HG03097 (cell line): ENCODE measurements around the gene RASL10A.

Source experiments
- ATAC-seq: cut with Tn5 transposase; IDR thresholded peaks from one replicate; pipeline ENCODE4 v1.9.1; 2021; ENCODE audit not compliant: unreplicated experiment, low FRiP score

RASL10A gene

DNA sequence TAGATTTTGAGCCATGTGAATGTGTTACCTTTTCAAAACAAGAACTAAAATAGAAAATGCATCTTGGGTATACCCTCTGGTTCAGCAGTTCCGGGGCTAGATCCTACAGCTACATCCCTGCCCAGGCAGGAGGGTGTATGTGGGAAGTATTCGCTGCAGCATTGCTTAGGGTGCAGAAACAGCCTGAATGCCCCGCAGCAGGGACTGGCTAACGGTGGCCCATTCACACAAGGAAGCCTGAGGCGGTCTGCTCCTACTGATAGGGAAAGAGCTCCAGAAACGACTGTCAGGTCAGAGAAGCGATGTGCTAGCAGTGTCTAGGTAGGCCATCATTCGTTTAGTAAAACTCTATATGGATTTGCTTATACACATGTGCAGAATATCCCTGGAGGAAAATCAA is 9.9 kb upstream of the RASL10A start:
- ATAC-seq, result no peak

DNA sequence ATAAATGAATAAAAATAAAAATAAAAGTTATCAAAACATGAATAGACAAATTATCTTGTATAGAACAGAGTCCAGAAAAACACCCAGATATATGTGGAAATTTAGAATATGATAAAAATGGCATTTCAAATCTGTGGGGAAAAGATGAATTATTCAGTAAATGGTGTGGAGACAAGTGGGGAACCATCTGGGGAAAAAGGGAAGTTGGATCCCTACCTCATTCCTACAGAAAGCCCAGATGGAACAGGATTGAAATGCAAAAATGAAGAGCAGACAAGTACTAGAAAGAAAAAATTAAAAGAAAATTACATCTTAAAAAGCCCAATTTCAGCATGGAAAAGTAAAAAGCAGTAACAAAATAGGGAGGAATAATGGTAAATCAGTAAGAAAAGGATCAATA is 8.1 kb upstream of the RASL10A start:
- ATAC-seq, result no peak

DNA sequence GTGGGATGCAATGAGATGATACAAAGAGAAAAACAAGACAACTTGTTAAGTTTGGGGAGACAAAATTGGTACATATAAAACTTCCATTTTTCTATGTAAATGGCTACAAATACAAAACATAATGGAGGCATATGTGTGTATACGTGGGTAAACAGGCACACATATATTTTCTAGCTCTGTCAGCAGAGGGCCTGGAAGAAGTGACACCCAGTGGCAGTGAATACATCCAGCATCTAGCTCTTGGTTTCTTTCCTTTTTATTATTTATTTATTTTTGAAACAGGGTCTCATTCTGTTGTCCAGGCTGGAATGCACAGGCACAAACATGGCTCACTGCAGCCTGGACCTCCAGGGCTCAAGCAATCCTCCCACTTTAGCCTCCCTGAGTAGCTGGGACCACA is 5.0 kb upstream of the RASL10A start:
- no peak for ATAC-seq

DNA sequence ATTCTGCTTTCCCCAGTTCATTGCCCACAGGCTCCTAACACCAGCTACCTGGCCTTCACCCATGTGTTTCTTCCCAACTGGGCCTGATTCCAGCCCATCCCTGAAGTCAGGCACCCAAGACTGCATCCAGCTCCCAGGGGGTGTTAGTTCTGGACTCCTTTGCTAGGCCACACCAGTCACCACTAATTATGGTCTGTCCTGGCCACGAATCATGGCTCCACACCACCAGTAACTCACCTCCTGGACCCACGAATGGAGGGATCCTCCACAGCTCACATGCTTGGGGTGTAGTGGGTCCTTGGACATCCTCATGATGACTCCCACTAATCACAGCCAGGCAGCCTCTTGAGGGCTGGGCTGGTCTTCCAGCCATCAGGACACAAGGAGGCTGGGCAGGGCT is 3.6 kb upstream of the RASL10A start:
- ATAC-seq, result no peak

DNA sequence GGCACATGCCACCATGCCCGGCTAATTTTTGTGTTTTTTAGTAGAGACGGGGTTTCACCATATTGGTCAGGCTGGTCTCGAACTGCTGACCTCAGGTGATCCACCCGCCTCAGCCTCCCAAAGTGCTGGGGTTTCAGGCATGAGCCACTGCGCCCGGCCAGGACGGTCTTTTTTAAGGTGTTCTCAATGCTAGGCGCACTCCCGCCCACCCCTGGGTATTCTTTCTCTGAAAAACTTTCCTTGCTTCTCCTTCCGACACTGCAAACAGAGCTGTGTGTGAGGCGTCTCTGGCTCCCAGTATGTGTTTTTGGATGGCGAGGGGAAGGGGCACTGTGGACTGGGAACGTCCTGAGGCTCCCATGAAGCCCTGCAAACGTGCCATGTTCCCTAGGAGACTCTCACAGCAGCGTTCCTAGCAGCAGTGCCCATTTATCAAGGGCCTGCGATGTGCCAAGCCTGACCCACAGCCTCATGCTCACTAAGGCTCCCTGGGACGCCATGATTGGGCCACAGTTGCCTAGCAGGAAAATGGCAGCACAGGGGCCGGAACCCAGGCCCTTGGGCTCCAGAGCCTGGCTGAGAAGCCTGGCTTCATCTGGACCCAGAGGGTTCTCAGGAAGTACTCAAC is 2.4 kb upstream of the RASL10A start:
- ATAC-seq, result no peak

DNA sequence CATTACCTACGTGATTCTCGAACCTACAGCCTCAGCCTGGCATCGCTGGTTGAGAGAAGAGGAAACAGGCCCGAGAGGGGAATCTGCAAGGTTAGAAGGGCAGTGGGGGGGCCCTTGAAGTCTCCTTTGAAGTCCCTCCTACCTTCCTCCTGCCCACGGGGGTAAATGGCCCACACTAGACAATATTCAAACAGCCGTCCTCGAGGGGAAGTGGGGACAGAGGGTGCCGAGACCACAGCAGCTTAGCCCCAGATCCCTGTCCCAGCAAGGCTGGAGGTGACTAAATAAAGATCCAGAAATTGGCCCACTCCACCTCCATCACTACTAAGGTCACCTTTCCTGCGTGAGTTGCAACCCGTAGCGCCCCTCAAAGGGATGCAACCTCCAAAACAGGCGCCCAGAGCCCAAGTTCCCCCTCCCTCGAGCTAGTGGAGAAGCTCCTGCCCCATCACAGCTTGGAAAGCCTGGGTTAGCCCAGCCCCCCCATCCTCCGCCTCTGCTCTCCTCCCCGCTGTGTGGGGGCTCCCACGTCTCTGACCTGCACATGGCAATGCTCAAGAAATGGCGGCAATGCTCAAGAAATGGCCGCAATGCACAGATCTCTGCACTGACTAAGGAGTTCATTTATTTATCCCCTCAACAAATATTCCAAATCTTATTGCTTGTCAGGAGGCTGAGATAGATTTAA is 788 bp upstream of the RASL10A start:
- no peak for ATAC-seq

DNA sequence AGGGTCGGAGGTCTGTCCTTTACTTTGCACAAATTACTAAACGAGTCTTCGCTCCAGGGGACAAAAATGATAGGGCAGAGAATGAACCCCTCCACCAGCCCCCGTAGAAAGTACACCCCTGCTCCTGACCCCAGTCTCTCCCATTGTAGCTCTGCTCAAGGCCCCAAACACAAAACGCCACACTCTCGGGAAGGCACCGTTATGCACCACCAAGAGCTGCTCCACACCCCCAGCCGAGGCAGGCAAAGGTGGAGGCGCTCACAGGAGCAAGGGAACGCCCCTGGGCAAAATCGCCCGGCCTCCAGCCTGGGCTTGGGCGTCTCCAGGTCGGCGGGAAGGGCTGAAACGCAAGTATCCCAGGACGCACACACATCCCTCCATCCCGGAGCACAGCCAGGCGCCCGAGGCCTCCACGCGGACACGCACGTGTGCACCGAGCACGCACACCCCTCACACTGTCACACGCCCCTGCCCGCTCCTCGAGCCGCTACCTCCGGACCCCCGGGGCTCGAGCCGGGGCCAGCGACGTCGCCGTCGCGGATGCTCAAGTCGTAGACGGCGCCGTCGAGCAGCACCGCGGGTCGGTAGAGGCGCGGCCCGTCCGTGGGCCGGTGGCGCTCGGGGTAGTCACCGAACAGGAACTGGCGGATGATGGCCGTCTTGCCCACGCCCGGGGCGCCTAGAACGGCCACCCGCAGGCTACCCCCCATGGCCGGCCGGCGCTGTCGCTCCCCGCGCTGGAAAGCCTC is 786 bp downstream of the RASL10A start:
- no peak for ATAC-seq

DNA sequence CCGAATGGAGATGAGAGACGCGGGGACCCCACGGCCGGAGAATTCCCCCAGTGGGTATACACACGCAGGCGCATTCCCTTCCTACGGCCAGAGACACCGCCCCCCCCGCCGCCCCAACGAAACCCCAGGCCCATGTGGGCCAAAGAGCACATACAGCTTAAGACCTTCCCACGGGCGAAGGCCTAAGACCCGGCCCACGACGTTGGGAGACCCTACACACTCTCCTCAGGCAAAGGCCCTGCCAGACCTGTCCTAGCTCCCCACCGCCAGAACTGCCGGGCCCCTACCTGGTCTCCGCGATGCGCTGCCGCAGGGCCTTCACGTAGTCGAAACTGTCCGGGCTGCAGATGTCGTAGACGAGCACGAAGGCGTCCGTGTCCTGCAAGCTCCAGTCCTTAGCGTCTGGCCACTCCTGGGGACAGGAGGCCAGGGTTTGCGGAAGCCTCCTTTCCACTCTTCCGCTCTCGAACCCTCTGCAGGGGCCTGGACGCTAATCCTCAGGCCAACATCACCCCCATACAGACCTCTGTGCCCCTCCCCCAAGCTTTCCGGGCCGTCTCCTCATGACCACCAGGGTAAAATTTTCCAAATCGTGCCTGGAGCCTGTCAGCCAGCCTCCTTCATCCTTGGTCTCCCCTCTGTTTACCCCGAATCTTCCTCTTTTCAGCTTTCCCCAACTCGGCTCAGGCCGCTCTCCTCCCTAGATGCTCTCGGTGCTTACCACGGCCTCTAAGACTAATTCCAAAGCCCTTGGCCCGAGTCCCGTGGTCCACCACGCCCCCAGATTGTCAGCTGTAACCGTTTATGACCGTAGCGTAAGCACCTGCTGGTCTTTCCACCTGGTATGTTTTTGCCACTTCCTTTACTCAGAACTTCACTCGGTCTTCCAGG is 1.7 kb downstream of the RASL10A start:
- ATAC-seq, result no peak

DNA sequence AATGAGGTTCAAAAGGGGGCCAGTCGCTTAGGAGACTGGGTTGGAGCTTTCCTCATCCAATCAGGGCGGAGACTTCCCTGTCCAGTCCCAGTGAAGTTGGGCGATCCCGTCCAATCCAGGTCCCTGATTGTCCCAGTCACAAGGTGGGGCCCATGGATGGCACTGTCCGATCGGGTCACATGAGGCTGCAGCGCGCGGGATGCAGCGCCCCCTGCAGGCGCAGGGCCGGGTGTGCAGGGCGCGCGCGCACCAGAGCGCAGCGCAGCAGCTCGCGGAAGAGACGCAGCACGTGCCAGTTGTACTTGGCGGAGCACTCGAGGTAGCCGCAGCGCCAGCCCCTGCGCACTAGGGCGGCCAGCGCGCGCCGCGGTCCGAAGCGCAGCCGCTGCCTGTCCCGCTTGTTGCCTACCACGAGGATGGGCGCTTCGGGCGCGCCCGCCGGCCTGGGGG is 2.3 kb downstream of the RASL10A start:
- no peak for ATAC-seq

DNA sequence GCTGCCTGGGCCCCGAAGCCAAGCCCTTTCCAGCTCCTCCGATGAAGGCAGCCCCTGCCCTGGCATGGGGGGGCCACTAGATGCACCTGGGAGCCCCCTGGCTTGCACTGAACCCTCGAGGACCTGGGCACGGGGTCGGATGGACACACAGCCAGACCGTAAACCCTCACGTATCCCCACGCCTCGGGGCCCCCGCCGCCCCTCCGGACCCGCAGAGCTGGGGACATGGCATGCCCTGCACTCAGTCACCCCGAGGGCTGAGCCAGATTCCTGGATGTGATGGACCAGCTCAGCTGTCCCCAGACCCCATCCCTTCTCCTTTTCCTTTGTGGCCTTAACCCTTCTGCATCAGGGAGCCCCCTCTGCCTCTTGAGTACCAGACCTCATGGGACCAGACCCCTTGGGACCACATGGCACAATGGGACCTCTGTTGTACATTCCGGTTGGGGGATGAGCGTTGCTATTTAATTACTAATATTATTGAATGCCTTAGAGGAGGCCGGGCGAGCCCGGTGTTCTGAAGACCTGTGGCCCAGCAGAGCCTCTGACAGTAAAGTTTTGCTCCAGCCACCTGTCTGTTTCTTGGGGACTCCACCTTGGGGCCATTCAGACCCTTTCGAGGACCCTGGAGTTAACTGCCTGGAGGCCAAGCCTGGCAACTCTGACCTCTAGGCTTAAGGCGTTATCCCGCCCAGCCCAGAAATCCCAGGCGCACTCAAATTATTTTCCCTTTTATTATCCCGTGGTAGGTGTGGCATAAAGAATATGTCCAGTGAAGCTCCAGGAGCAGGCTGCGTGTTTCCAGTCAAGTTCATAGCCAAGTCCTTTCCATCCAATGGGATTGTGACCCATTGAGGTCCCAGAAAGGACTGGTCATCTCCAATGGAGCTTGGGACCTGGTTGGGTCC is 3.0 kb downstream of the RASL10A start:
- no peak for ATAC-seq

DNA sequence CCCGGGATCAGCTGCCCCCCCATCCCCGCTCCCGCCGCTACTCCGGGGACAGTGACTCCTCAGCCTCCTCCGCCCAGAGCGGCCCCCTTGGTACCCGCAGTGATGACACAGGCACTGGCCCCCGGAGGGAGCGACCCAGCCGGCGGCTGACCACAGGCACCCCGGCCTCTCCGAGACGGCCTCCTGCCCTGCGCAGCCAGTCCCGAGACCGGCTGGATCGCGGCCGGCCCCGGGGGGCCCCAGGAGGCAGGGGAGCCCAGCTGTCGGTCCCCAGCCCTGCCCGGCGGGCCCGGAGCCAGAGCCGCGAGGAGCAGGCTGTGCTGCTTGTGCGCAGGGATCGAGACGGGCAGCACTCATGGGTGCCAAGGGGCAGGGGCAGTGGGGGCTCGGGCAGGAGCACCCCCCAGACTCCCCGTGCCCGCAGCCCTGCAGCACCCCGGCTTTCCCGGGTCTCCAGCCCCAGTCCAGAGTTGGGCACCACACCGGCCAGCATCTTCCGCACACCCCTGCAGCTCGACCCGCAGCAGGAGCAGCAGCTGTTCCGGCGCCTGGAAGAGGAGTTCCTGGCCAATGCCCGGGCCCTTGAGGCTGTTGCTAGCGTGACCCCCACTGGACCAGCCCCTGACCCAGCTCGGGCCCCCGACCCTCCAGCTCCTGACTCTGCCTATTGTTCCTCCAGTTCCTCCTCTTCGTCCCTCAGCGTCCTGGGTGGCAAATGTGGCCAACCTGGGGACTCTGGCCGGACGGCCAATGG is 3.9 kb downstream of the RASL10A start:
- ATAC-seq, result no peak

DNA sequence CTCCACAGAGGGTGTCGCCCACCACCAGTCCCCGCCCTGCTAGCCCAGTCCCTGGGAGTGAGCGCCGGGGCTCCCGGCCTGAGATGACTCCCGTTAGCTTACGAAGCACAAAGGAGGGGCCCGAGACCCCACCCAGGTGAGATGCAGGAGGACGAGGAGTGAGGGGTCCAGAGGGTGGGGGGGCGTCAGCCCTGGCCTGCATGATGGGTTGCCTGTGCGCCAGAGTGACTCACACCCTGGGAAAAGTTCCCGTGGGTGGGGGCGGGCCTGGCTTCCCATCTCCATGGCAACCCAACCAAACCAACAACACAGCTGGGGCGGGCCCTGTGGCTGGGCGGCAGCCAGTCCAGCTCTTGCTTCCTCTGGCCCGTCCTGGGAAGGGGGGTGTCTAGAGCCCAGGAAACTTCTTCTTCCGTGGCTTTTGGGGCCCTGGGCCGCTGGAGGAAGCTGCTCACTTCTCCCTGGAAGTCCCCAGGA is 4.6 kb downstream of the RASL10A start:
- no peak for ATAC-seq

DNA sequence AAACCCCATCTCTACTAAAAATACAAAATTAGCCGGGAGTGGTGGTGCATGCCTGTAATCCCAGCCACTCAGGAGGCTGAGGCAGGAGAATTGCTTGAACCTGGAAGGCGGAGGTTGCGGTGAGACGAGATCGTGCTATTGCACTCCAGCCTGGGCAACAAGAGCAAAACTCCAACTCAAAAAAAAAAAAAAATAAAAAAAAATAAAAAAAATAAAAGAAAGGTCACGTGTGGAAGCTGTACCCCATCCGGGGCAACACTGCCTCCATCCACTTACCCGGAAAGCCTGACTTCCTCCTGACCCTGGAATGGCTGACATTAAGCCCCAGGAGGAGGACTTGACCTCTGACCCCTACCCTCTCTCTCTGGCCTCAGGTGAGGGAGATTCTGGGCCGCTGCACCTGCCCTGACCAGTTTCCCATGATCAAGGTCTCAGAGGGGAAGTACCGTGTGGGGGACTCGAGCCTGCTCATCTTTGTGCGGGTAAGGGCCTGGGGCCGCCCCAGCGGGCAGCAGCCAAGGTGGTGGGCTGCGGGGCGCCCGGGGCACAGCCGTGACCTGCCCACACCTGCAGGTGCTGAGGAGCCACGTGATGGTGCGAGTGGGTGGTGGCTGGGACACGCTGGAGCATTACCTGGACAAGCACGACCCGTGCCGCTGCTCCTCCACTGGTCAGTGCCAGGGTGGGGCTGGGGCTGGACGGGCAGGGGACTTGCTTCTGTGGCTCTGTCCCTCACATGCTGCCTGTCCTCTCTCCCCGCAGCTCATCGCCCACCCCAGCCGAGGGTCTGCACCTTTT is 5.2 kb downstream of the RASL10A start:
- no peak for ATAC-seq

DNA sequence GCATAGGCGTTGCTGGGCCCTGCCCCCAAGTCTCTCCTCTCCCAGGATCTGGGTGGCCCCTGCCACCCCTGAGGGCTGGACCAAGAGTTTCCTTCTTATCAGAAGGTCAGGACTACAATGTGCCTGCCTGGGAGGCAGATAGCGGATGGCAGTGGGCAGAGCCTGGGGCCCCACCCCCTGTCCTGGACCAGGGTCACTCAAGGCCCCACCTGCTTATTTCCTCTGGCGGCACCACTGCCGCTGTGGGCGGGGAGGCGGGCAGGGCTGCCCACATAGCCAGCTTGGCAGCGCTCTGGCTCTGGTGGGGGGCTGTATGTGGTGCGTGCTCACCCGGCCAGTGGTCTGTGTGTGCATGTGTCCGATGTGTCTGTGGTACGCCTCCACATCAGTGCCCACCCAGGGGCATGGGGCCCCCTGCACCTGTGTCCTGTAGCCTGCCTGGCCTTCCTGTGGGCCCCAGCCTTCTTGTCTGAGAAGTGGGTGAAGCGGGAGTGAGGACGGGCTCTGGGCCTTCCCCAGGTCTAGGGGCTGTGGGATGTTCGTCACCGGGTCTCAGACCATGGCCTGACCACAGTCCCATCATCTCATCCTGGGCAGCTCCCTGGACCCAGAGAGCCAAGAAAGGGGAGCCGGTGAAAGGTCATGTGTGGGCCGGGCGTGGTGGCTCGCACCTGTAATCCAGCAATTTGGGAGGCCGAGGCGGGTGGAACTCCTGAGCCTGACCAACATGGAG is 6.0 kb downstream of the RASL10A start:
- no peak for ATAC-seq

DNA sequence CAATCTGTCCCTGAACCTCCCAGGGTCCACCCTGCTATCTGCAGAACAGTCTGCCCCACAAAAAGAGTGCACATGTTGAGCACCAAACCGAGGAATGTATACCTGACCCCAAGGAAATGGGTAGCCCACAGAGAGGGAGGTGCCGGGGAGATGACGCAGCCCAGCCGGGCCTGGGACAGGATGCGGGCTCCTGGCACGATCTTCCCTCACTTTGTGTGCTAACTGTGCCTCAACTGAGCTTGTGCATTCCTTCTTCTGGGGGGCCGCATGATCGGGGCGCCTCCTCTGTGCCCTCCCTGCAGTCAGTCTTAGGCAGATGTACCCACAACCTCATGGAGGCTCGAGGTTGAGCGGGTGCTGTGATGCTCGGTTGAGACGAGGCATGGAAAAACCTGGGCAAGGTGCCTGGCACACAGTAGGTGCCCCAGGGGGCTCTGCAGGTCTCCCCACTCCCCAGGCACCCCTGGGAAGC is 6.7 kb downstream of the RASL10A start:
- no peak for ATAC-seq

DNA sequence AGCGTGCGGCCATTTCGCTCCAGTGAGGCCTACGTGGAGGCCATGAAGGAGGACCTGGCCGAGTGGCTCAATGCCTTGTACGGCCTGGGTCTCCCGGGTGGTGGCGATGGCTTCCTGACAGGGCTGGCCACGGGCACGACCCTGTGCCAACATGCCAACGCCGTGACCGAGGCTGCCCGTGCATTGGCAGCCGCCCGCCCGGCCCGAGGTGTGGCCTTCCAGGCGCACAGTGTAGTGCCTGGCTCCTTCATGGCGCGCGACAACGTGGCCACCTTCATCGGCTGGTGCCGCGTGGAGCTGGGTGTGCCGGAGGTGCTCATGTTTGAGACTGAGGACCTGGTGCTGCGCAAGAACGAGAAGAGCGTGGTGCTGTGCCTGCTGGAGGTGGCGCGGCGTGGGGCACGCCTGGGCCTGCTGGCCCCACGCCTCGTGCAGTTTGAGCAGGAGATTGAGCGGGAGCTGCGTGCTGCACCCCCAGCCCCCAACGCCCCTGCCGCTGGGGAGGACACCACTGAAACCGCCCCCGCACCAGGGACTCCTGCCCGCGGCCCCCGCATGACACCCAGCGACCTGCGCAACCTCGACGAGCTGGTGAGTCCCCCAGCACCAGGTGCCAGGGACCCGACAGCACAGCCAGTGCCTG is 7.2 kb downstream of the RASL10A start:
- no peak for ATAC-seq

DNA sequence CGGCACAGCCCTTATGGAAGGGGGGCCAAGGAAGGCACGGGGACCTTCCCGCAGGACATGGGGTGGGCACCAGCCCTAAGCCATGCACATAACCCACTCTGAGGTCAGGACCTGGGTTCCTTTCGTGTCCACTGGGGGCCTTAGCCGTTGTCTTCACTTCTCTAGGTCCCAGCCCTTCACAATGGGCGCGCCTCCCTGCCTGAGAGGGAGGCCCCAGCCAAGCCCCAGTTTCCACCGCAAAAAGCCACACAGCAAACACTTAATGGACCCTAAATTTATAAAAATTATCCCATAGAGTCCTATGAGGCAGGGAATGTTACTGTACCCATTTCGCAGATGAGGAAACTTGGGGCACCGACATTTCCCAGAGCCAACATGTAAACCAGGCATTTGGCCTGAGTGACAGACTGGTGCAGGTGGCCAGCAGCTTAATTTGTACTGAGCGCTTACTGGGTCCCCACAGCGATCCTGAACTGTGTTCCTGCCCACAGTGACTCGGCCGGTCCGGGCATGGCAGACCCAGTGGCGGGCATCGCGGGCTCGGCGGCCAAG is 7.8 kb downstream of the RASL10A start:
- no peak for ATAC-seq
